Measurements from ENCODE around the gene RBPMS2.

The RBPMS2 gene

DNA sequence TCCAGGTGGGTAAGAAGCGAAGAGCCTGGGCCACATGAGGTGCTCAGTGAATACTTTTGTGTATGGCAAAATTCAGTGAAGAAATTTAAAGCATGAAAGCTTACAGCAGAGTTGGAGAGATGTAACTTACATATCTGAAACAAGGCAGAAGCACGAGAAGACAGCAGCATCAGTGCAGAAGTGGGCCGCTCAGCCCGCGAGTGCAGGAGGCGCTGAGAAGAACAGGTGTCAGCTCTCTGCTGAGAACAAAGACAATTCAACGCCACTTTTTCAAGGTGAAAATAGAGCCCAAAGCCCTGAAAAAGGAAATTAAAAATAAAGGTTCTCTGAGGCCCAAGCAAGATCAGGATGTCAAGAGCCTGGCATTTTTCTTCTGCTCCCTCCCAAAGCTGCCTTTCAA, 58.3 kb downstream of the RBPMS2 start:
- DNase-seq, result no peak

DNA sequence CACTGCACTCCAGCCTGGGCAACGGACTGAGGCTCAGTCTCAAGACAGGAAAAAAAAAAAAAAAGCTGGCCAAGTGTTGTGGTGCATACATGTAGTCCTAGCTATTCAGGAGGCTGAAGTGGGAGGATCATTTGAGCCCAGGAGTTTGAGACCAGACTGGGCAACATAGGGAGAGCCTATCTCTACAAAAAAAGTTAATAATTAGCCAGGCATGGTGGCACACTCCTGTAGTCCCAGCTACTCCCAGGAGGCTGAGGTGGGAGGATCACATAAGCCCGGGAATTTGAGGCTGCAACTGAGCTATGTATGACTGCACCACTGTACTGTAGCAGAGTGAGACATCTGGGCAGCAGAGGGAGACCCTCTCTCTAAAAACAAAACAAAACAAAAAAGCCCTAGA, 58.9 kb downstream of the RBPMS2 start:
- DNase-seq, result no peak

DNA sequence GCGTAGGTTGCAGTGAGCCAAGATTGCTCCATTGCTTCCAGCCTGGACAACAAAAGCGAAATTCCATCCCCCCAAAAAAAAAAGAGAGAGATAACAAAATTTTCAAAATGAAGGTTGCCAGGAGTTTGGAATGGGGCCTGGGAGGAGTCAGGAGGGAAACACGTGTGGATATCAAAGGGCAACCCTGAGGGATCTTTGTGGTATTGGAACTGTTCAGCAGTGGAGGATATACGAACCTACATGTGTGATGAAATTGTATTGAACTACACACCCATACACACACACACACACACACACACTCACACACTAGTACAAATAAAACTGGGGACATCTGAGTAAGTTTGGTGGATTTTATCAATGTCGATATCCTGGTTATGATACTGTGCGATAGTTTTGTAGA, 61.8 kb downstream of the RBPMS2 start:
- DNase-seq, result no peak

DNA sequence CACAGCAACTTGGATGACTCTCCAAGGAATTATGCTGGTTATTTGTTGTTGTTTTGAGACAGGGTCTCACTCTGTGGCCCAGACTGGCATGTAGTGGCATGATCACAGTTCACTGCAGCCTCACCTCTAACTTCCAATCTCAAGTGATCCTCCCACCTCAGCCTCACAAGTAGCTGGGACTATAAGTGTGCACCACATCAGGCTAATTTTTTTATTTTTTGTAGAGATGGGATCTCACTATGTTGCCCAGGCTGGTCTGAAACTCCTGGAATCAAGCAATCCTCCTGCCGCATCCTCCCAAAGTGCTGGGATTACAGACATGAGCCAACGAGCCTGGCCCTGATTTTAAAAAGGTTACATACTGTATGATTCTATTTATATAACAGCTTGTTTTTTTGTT, 63.0 kb downstream of the RBPMS2 start:
- DNase-seq, result no peak

DNA sequence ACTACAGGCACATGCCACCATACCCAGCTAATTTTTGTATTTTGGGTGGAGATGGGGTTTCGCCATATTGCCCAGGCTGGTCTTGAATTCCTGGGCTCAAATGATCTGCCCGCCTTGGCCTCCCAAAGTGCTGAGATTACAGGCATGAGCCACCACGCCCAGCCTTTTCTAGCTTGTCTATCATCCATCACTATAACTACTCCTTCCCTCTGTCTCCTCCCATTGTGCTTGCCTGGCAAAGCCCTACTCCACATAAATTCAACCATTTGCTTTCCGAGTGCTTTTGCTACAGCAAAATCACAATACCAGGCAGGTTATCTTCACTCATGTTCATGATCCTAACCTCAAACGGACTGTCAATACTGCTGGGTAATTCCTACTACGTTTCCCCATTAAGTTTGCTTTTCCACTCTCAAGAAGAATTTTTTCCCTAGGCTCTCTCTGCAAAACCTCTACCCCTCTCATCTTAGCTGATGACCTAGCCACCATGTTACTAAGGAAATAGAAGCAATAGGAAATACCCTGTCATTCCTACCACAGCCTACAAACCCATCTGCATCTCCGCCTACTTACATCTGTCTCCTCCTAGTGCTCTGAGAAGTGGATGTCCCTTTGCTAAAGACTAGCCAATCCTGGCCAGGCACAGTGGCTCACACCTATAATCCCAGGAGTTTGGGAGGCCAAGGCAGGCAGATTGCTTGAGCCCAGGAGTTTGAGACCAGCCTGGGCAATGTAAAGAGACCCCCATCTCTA, 64.5 kb downstream of the RBPMS2 start:
- no peak for DNase-seq

DNA sequence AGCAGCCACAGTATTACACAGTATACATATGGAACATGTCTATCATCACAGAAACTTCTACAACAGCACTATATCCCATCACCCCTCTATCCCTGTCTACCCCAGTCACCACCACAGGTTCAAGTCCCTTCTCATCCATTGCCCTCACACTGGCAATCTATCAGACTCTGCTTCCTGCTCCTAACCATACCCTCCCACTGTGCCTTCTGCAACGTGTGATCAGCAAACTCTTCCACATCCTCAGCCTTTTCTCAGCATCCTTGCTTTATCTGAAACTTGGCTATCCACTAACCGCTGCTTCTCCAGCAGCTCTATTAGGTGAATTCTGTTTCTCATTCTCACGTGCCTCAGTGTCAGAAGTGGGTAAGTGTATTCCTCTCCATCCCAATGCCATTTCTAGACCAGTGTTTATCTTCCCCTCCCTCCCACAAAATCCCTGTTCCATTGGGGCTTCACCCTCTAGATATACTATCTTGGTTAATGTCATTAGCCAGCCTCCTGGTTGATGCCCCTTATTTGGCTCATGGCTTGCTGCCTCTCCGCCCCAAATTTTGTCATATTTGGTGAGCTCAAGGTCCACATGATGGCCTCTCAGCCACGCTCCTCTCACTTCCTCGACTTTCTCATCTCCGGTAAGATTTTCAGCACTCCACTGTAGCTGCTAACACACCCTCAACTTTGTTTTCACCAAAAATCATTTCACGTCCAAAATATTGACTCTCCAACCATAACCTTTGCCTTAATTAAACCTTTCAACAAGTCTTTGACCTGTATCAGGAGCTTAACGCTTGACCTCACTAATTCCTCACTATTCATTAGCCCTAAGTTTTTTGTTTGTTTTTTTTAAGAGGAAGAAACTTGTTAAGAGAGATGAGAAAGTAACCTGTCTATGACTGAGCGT, 69.1 kb downstream of the RBPMS2 start:
- no peak for DNase-seq

DNA sequence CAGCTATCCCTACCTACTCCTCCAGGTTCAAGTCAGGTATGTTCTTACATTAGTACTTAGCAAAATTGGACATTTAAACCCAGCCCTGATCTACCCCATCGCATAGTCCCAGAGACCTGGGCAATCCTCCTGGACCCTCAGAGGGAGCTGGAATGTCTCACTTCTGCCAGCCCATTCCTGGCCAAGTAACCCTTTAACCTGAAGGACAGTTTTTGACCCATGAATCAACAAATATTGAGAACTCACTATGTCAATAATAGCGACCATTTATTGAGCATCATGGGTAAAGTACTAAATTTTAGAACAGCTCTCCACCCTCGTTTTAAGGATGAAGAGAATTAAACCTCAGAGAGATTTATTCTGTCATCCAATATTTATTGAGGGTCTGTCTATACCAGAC, 70.4 kb downstream of the RBPMS2 start:
- DNase-seq, result no peak

DNA sequence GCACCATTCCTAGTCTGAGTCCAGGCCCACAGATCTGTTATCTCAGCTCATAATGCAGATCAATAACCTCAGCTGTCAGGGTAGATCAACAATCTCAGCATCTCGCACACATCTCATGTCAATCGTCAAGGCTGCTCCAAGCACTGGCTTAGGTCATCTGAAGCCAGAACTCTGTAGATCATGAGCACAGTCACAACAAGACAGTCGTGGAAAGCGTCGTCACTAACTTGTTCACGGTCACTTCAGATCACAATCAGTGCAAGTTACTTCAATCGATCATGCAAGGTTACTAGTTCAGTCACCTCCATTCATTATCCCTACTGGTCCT, 71.8 kb downstream of the RBPMS2 start:
- no peak for DNase-seq

GRCh38 chr15:64702816-64703631, 72.4 kb downstream of the RBPMS2 start:
- DNase-seq, result peak; percentile 94

DNA sequence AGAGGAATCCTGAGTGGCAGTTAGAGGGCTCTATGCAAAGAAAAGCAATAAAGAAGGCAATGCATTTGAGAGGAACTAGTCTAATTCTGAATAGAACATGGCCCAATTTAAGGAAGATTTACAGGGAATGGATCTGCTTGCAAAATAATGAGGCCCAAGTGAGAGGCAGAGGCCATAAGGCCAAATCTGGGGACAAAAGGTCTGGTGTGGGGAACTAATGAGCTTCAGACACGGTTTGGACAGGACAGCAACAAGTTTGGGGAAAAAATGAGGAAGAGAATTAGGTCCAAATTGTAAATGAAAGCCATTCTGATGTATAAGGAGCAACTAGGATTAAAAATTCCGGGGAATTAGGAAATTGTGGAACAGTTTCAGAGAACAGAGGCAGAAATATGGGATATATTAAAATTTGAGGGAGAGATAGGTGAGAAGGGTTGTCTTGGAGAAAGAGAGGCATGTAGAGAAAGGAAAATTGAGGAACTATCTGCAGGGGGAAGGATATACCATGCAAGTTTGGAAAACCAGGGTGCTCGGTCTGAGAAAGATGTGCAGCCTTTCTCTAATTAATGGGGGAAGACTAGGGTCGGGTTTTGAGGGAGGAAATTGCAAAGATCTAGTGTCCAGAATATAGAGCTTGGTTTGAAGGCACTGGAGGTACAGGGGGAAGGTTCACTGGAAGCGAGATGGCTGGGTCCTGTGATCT, 73.8 kb downstream of the RBPMS2 start:
- no peak for DNase-seq

DNA sequence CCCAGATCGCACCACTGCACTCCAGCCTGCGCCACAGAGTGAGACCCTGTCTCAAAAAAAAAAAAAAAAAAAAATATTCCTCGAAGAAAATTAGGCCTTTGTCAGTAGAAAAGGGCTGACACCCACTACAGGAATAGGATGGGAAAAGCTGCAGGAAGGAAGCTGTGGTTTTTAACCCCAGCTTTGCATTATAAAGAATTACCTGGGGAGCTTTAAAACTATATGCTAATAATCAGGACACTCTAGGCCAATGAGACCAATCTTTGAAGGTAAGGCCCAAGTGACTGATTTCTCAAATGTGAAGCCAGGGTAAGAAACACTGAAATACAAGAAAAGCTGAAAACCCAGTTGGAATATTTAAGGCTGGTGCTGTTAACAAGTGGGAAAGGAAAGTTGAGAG, 74.3 kb downstream of the RBPMS2 start:
- DNase-seq, result no peak

DNA sequence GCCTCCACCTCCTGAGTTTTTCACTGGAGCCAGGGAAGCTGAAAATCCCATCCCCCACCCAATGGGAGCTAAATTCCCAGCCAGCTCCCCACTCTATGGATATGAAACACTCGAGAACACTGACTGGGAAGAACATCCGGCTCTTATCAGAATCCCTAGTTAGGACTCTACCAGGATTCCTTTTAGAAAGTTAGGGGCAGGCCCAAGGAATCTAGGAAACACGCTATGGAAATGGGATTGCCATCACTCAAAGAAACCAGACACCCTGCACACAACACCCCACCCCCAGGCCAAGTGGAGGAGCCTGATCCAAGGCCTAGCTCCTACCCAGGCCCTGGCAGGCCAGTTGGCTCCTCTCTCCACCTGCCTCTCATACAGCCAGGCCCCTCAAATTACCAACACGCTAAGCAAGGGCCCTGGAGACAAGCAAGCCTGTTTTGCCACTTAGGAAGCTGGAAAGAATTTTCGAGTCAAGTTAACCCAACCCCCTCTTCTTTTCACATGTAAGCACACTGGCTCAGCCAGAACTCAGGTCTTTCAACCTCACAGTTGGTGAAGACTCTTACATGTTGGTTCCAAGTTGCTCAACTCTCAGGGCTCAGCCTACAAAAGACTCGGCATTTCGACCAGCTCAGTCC, 75.5 kb downstream of the RBPMS2 start:
- DNase-seq, result no peak

DNA sequence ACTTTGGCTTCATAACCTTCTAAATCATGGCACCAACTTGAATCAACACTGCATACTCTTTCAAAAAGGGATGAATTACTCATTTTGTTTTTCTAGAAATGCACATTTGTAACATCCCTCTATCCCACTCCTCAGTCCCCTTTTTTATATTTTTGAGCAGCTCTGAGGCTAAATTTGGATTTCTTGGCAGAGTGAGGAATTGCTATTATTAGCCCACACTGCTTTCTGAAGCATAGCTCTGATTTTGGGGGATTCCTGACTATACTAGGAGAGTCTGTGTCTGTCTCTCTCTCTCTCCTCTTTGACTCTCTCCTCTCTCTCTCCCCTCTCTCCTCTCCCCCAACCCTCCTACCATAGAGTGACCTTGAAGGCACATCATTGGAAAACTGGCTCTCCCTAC, 76.6 kb downstream of the RBPMS2 start:
- no peak for DNase-seq

DNA sequence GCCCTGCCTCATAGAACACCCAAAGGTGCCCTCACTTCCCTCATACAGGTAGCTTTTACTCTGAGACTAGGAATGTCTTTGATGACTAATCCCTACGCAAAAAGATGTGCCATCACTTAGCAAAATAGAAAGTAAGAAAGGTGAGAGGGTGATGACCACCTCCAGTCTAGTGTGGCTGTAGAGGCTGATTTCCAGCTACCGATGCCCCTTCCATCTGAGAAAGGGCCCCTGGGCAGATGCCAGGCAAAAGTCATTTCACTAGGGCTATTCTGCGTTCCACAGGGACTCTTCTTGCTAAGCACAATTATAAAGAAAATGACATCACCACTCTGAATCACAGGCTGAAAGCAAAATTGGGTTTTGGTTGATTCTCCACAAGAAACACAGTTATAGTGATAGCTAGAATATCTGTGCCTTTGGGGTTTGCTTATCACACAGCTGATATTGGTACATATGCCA, 77.4 kb downstream of the RBPMS2 start:
- no peak for DNase-seq

GRCh38 chr15:64696481-64696880, 78.9 kb downstream of the RBPMS2 start:
- no peak for DNase-seq

GRCh38 chr15:64695561-64695992, 79.8 kb downstream of the RBPMS2 start:
- DNase-seq, result no peak

GRCh38 chr15:64694816-64695215, 80.6 kb downstream of the RBPMS2 start:
- no peak for DNase-seq

GRCh38 chr15:64693134-64693533, 82.3 kb downstream of the RBPMS2 start:
- no peak for DNase-seq

DNA sequence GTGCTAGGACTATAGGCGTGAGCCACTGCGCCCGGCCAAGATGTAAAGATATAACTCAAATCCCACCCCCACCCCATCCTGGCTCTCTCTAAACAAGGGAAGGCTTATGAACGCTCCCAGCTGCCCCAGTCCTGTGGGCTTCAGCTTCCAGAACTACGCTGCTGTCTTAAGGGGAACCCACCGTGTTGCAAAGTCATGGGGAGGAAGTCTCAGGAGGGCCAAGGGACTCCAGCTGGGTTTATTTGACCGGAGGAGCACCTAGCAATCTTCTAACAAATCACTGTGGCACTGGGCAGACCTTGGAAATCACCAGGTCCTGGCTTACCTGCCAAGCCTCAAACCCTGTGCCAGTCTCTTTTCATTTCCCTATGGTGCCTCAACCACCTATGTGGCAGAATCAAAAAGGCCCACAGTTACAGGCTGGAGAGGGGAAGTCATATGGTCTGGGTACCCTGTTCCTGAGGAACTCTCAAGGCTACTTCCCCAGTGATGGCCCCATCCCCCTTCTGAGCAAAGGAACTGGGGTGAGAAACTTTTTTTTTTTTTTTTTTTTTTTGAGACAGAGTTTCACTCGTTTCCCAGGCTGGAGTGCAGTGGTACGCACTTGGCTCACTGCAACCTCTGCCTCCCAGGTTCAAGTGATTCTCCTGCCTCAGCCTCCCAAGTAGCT, 83.4 kb downstream of the RBPMS2 start:
- DNase-seq, result no peak

- DNase-seq, result no peak
Observed at GRCh38 chr15:64690578-64691296, 84.7 kb downstream of the RBPMS2 start.

- DNase-seq, result no peak
Observed at GRCh38 chr15:64690008-64690407, 85.4 kb downstream of the RBPMS2 start.

All from activated gamma-delta T cell (primary cell).